ENCODE results near the gene CYP2C18.
"Not testable (repeated sequence)": the region's sequence is repeated elsewhere in the genome, so short reads cannot be mapped to it uniquely, and the experiment has no call there.

DNA sequence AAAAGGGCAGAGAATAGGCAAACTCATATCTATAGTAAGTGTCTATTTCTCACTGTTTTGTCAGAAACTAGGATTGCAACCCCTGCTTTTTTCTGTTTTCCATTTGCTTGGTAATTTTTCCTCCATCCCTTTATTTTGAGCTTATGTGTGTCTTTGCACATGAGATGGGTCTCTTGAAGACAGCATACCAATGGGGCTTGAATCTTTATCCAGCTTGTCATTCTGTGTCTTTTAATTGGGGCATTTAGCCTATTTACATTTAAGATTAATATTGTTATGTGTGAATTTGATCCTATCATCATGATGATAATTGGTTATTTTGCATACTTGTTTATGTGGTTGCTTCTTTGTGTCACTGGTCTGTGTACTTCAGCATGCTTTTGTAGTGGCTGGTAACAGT lies 28.3 kb upstream of the CYP2C18 start:
- TF ChIP-seq, protein P1, sequence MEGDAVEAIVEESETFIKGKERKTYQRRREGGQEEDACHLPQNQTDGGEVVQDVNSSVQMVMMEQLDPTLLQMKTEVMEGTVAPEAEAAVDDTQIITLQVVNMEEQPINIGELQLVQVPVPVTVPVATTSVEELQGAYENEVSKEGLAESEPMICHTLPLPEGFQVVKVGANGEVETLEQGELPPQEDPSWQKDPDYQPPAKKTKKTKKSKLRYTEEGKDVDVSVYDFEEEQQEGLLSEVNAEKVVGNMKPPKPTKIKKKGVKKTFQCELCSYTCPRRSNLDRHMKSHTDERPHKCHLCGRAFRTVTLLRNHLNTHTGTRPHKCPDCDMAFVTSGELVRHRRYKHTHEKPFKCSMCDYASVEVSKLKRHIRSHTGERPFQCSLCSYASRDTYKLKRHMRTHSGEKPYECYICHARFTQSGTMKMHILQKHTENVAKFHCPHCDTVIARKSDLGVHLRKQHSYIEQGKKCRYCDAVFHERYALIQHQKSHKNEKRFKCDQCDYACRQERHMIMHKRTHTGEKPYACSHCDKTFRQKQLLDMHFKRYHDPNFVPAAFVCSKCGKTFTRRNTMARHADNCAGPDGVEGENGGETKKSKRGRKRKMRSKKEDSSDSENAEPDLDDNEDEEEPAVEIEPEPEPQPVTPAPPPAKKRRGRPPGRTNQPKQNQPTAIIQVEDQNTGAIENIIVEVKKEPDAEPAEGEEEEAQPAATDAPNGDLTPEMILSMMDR (IDR thresholded peaks at IDR 0.05) = not testable (repeated sequence)
- not testable (repeated sequence) for TF ChIP-seq ZFX (IDR thresholded peaks at IDR 0.05; ENCODE audit: borderline replicate concordance)

Data from 22Rv1 (cell line).